GM13976 (cell line): ENCODE results near the gene KIF11.
"Not testable (repeated sequence)": the region's sequence is repeated elsewhere in the genome, so short reads cannot be mapped to it uniquely, and the experiment has no call there.

Source experiments
- DNase-seq: peaks from one replicate; pipeline ENCODE4 v3.0.0; 2012; ENCODE audit warnings: low spot score
- in situ Hi-C: fragments of 300-500 bp; cut with MboI; formaldehyde crosslinking; loops from one replicate; pipeline ENCODE4 v1.12.0; 2022; ENCODE audit warnings: low sequenced_read_pairs, mixed read lengths, inconsistent platforms; ENCODE audit not compliant: unreplicated experiment
- TF ChIP-seq, protein P1 (sequence below): IDR thresholded peaks from 2 replicates; pipeline ENCODE4 v1.5.1; 2012; ENCODE audit warnings: borderline replicate concordance, mild to moderate bottlenecking; ENCODE audit not compliant: insufficient read depth; ENCODE audit errors: extremely low read depth, missing control alignments, control extremely low read depth

KIF11 gene

DNA sequence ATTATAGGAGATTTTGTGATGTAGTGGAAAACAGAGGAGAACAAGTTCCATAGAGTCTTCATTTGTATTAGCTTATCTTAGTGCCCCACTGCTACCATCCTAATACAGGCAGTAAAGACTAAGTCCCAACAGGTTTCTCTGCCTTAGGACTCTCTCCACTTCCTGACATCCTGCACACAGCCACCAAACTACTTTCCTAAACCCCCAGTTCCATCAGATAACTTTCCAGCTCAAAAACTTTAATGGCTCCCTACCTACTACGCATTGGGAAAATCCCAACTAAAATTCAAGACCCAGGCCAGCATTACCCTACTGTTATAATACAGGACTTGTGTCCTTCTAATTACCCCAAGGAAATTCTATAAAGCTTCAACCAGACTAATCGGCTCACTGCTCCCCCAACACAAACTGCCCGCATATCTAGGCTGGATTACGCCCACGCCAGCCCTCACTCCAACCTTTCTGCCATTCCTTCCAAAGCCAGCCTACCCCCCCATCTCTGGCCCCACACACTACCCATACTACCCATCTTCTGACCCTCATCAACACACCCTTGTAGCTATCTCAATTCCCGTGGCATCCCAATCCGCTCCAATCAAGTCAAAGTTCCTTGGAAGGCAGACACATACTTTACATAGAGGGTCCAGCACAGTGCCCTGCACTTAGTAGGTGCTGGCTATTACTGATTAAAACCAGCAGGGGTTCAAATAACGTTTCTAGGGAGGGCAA is 20.4 kb upstream of the KIF11 start:
- in situ Hi-C loops: loop anchor here (10.0 kb wide), 1 partner anchor 58 kb away; no protein-coding TSS in a partner anchor
- DNase-seq: no peak
- TF ChIP-seq, protein P1, sequence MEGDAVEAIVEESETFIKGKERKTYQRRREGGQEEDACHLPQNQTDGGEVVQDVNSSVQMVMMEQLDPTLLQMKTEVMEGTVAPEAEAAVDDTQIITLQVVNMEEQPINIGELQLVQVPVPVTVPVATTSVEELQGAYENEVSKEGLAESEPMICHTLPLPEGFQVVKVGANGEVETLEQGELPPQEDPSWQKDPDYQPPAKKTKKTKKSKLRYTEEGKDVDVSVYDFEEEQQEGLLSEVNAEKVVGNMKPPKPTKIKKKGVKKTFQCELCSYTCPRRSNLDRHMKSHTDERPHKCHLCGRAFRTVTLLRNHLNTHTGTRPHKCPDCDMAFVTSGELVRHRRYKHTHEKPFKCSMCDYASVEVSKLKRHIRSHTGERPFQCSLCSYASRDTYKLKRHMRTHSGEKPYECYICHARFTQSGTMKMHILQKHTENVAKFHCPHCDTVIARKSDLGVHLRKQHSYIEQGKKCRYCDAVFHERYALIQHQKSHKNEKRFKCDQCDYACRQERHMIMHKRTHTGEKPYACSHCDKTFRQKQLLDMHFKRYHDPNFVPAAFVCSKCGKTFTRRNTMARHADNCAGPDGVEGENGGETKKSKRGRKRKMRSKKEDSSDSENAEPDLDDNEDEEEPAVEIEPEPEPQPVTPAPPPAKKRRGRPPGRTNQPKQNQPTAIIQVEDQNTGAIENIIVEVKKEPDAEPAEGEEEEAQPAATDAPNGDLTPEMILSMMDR: no peak

DNA sequence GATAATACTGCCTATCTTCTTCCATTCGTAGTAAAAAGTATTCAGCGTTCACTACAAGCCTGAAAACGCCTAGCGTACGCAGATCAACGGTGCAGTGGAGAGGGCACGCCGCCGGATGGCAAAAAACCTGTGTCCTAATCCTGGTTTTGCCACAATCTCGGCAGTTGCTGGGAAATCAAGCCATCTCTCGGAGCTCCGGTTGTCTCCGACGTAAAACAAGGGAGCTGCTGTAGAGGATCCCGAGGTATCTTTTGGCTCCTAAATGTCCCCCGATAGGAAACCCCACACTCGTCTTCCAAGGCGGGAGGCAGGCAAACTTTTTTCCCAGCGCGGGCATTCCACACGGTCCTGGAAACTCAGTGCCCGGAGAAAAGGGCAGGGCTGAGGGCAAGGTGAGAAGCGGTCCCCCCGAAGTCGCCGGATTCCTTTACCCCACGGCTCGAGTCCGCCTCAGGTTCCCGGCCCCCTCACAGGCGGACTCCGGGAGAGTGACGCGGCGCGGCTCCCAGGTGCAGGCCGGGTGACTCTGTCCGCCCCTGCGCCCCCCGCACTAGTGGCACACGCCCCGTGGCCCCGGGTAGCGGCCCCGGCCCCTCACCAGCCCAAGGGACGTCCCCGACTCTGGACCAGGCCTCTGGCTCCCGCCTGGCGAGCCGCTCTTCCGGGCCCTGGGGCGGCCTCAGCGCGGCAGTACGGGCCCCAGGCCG is 19.7 kb upstream of the KIF11 start:
- peak; percentile 43 for DNase-seq
- in situ Hi-C loops: loop anchor here (10.0 kb wide), 1 partner anchor 58 kb away; no protein-coding TSS in a partner anchor
- TF ChIP-seq, protein P1: no peak

DNA sequence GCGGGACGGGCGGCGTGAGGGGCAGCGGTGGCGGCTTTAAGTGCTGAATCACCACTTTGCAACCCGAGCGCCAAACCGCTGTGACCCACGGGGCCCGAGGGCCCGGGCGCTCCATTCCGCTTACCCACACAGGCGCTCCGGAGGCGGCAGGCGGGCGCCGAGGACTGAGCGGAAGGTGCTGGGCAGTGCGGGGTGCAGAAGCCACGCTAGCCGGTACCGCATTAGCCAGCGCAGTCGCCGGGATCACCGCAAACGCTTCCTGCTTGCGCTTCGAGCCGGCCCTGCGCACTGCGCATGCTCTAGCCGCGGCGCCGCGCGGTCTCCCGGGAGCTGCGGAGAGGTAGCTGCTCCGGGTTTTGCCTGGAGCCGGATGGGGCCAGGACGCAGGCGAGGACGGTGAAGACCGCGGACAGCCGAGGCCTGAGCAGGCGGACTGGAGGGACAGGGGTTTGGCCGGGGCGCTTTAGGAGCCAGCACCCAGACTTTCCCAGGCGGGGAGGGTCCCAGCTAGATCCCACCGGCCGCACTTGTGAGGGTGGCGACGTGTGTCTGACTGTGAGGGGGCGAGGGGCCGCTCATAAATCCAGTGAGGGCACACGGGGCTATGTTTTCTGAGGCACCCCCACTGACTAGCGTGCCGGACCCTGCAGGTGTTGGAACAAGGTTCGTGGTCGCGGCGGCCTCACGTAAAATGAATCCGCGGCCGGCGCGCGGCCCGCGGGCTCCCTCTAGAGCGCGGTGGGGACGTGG is 19.0 kb upstream of the KIF11 start, which contains the start of gene IDE:
IDE (minus strand) TSS at position 296 of the 750 bp plus-strand sequence; CDS start at position 222, 74 bp downstream.
- peak; percentile 92 for DNase-seq
- TF ChIP-seq, protein P1: peak; percentile 98
- in situ Hi-C loops: loop anchor here (10.0 kb wide), 1 partner anchor 59 kb away; no protein-coding TSS in a partner anchor

DNA sequence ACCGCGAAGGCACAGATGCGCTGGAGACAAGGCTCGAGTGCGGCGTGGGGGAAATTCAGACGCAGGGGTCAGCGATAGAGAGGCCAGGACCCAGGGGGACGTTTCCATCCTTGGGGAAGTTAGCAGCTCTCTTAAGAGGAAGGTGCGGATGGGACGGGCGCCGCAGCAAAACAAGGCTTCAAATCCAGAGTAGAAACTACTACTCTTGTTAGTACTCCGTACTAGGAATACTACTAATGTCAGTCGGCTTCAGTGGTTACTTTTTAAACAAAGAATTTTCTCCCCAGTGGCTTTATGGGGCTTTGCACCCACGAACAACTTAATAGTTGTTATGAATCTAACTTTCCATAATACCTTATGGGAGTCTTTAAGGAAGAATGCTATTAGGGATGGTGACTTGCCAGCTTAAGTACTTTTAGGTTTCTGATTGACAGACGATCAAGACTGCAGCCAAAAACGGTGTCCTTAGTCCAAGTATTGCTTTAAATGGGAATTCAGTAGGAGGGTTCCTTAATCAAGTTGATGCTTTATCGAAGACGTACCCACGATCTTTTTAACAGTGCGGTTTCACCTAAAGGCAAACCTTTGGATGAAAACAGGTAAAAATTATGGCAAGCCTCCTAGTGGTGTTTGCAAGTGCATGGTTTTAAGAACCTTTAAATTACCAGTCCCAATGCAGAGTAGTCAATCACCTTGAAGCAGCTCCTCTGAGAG is 18.2 kb upstream of the KIF11 start:
- in situ Hi-C loops: loop anchor here (10.0 kb wide), 1 partner anchor 60 kb away; no protein-coding TSS in a partner anchor
- TF ChIP-seq, protein P1: peak; percentile 6
- peak; percentile 50 for DNase-seq

DNA sequence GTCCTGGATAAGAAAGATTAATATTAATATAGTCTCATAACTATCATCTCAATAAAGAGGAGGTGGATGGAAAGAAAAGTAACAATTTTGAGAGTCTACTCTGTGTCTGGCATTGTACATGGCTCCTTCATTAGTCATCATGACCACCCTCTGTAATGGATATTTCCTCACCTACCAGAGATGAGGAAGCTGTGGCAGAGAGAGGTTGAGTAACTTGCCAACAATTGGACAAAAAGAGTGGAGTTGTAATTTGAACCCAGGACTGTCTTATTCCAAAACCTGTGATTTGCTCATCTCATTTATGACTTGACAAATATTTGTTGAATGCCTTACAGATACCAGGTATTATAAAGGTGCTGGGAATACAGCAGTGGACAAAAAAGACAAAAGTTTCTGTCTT is 17.0 kb upstream of the KIF11 start:
- in situ Hi-C loops: loop anchor here (10.0 kb wide), 1 partner anchor 61 kb away; no protein-coding TSS in a partner anchor
- TF ChIP-seq, protein P1: no peak
- DNase-seq: no peak

DNA sequence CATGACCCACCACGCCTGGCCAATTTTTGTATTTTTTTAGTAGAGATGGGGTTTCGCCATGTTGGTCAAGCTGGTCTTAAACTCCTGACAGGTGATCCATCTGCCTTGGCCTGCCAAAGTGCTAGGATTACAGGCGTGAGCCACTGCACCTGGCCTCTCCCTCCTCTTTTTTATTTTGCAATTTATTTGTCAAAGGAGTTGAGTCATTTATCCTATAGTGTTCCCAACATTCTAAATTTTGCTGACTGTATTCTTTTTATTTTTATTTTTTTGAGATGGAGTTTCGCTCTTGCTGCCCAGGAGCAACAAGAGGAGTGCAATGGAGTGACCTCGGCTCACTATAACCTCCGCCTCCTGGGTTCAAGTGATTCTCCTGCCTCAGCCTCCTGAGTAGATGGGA is 10.6 kb upstream of the KIF11 start:
- in situ Hi-C loops, DNase-seq: not testable (repeated sequence)
